ENCODE measurements around the gene AKR1C3.
"Not testable (repeated sequence)": the region's sequence is repeated elsewhere in the genome, so short reads cannot be mapped to it uniquely, and the experiment has no call there.

DNA sequence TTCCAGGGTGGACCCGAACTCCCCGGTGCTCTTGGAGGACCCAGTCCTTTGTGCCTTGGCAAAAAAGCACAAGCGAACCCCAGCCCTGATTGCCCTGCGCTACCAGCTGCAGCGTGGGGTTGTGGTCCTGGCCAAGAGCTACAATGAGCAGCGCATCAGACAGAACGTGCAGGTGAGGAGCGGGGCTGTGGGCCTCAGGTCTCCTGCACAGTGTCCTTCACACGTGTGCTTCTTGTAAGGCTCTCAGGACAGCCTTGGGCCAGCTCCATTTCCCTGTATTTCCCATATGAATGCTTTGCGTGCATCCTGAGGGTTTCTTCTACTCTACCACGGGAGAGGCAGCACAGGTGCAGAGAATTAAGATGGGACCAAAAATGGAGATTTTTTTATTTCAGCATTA is 8.3 kb downstream of the AKR1C3 start:
- TF ChIP-seq, protein P1, sequence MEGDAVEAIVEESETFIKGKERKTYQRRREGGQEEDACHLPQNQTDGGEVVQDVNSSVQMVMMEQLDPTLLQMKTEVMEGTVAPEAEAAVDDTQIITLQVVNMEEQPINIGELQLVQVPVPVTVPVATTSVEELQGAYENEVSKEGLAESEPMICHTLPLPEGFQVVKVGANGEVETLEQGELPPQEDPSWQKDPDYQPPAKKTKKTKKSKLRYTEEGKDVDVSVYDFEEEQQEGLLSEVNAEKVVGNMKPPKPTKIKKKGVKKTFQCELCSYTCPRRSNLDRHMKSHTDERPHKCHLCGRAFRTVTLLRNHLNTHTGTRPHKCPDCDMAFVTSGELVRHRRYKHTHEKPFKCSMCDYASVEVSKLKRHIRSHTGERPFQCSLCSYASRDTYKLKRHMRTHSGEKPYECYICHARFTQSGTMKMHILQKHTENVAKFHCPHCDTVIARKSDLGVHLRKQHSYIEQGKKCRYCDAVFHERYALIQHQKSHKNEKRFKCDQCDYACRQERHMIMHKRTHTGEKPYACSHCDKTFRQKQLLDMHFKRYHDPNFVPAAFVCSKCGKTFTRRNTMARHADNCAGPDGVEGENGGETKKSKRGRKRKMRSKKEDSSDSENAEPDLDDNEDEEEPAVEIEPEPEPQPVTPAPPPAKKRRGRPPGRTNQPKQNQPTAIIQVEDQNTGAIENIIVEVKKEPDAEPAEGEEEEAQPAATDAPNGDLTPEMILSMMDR (conservative IDR thresholded peaks at IDR 0.05; ENCODE audit: low read length), result not testable (repeated sequence)
- TF ChIP-seq EZH2phosphoT487 (IDR thresholded peaks at IDR 0.05; ENCODE audit: borderline replicate concordance, low read depth, low read length), result not testable (repeated sequence)
